Measurements from ENCODE around the gene EDN3.

Gene EDN3

GRCh38 chr20:59297686-59298085 lies 2.7 kb upstream of the EDN3 start:
- Histone ChIP-seq H3K18ac (ENCODE audit: low read length) (no peak overlapping the region), H3K79me2 (ENCODE audit: control insufficient read depth, insufficient read depth, low read length, poor library complexity) (no peaks in the 10 kb centered on the region), H4K91ac (ENCODE audit: low read depth, low read length) (no peak overlapping the region), H2BK5ac (ENCODE audit: low read depth, low read length, poor library complexity) (no peak overlapping the region), H3K36me3 (ENCODE audit: control insufficient read depth in 1 of 2, insufficient read depth in 2 of 2, low read length in 2 of 2) (no peaks in the 10 kb centered on the region), H4K8ac (ENCODE audit: low read depth, low read length) (no peak overlapping the region), H3K4ac (ENCODE audit: low read depth, low read length) (no peak overlapping the region), H3K79me1 (ENCODE audit: low read length) (no peaks in the 10 kb centered on the region), H2BK120ac (ENCODE audit: insufficient read depth, low read length, poor library complexity) (no peak overlapping the region), H2BK12ac (ENCODE audit: low read length) (no peak overlapping the region), H3K4me1 (ENCODE audit: control insufficient read depth in 1 of 2, insufficient read depth in 2 of 2, low read length in 2 of 2) (no peaks in the 10 kb centered on the region), H3K4me3 (ENCODE audit: low read depth, low read length) (no peak overlapping the region), H3K9me3 (ENCODE audit: insufficient read depth, low read depth, low read length) (peaks cover 1% of the 10 kb centered on the region), H4K12ac (ENCODE audit: low read depth, low read length) (no peak overlapping the region), H2AFZ (ENCODE audit: insufficient read depth, low read length, poor library complexity) (no peak overlapping the region), H3K14ac (ENCODE audit: low read length) (no peak overlapping the region), H2AK5ac (ENCODE audit: low read length) (no peak overlapping the region), H3K23ac (ENCODE audit: low read length) (no peak overlapping the region), H3K4me2 (ENCODE audit: low read length) (no peak overlapping the region), H3K27me3 (ENCODE audit: insufficient read depth, low read length) (peaks cover 32% of the 10 kb centered on the region), H3K9ac (ENCODE audit: low read length) (no peak overlapping the region), H3K27ac (ENCODE audit: low read depth, low read length) (no peak overlapping the region)
- WGBS (ENCODE audit: extremely low coverage, insufficient coverage, insufficient read length), result no CpG with 5 or more reads among the region's 7 CpGs
- no peak for DNase-seq

DNA sequence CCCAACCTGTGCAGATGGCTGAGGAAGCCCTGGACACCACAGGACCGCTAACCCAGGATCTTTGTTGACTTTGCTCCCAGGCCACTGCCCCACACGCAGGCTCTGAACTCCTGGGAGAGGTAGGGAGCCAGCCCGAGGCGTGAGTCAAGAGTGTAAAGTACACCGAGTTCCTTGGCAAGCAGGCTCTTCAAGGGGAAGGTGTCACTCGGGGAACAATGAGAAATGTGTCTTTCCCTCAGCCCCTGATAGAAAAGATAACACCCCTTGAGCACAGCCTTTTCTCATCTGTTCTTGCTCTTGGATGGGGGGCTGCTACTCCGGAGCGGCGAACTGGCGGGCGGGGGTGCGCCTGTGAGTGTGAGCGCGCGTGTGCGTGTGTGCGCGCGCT lies 472 bp upstream of the EDN3 start:
- Histone ChIP-seq H3K4me1 (ENCODE audit: control insufficient read depth in 1 of 2, insufficient read depth in 2 of 2, low read length in 2 of 2) (no peaks in the 10 kb centered on the region), H2BK12ac (ENCODE audit: low read length) (no peak overlapping the region), H3K23ac (ENCODE audit: low read length) (no peak overlapping the region), H3K4me3 (ENCODE audit: low read depth, low read length) (no peak overlapping the region), H3K27me3 (ENCODE audit: insufficient read depth, low read length) (peaks cover 41% of the 10 kb centered on the region), H3K9ac (ENCODE audit: low read length) (no peak overlapping the region), H3K18ac (ENCODE audit: low read length) (no peak overlapping the region), H3K4me2 (ENCODE audit: low read length) (no peak overlapping the region), H3K79me2 (ENCODE audit: control insufficient read depth, insufficient read depth, low read length, poor library complexity) (no peaks in the 10 kb centered on the region), H3K9me3 (ENCODE audit: insufficient read depth, low read depth, low read length) (peaks cover 2% of the 10 kb centered on the region), H4K91ac (ENCODE audit: low read depth, low read length) (no peak overlapping the region), H3K4ac (ENCODE audit: low read depth, low read length) (no peak overlapping the region), H3K36me3 (ENCODE audit: control insufficient read depth in 1 of 2, insufficient read depth in 2 of 2, low read length in 2 of 2) (no peaks in the 10 kb centered on the region), H4K12ac (ENCODE audit: low read depth, low read length) (no peak overlapping the region), H4K8ac (ENCODE audit: low read depth, low read length) (no peak overlapping the region), H2BK120ac (ENCODE audit: insufficient read depth, low read length, poor library complexity) (no peak overlapping the region), H3K27ac (ENCODE audit: low read depth, low read length) (no peak overlapping the region), H3K14ac (ENCODE audit: low read length) (no peak overlapping the region), H3K79me1 (ENCODE audit: low read length) (no peaks in the 10 kb centered on the region), H2BK5ac (ENCODE audit: low read depth, low read length, poor library complexity) (no peak overlapping the region), H2AFZ (ENCODE audit: insufficient read depth, low read length, poor library complexity) (no peak overlapping the region), H2AK5ac (ENCODE audit: low read length) (no peak overlapping the region)
- DNase-seq, result no peak
- WGBS (ENCODE audit: extremely low coverage, insufficient coverage, insufficient read length), result no CpG with 5 or more reads among the region's 19 CpGs

DNA sequence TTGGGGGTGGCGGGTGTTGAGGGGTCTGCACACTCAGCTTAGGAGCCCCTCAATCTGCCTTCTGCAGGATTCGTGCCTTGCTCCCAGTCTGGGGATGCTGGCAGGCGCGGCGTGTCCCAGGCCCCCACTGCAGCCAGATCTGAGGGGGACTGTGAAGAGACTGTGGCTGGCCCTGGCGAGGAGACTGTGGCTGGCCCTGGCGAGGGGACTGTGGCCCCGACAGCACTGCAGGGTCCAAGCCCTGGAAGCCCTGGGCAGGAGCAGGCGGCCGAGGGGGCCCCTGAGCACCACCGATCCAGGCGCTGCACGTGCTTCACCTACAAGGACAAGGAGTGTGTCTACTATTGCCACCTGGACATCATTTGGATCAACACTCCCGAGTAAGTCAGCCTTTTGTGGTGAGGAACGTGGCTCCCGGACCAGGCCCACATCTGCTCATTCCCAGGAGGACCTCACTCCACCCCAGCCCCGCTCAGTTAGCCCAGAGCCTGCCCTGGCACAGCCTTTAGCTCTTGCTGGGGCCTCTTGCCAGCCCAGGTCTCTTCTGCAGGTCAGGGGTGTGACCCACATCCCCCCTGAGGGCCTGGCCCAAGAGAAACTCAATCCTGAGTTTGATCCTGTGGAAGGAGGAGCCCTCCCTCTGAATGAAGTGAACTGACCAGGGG lies 1.1 kb downstream of the EDN3 start:
- Histone ChIP-seq H3K4me1 (ENCODE audit: control insufficient read depth in 1 of 2, insufficient read depth in 2 of 2, low read length in 2 of 2) (no peaks in the 10 kb centered on the region), H3K23ac (ENCODE audit: low read length) (no peak overlapping the region), H3K27ac (ENCODE audit: low read depth, low read length) (no peak overlapping the region), H2BK12ac (ENCODE audit: low read length) (no peak overlapping the region), H3K9ac (ENCODE audit: low read length) (no peak overlapping the region), H2BK120ac (ENCODE audit: insufficient read depth, low read length, poor library complexity) (no peak overlapping the region), H3K79me2 (ENCODE audit: control insufficient read depth, insufficient read depth, low read length, poor library complexity) (no peaks in the 10 kb centered on the region), H3K4me3 (ENCODE audit: low read depth, low read length) (no peak overlapping the region), H3K9me3 (ENCODE audit: insufficient read depth, low read depth, low read length) (peaks cover 2% of the 10 kb centered on the region), H4K12ac (ENCODE audit: low read depth, low read length) (no peak overlapping the region), H3K79me1 (ENCODE audit: low read length) (no peaks in the 10 kb centered on the region), H3K36me3 (ENCODE audit: control insufficient read depth in 1 of 2, insufficient read depth in 2 of 2, low read length in 2 of 2) (no peaks in the 10 kb centered on the region), H3K18ac (ENCODE audit: low read length) (no peak overlapping the region), H3K4ac (ENCODE audit: low read depth, low read length) (no peak overlapping the region), H3K4me2 (ENCODE audit: low read length) (no peak overlapping the region), H4K8ac (ENCODE audit: low read depth, low read length) (no peak overlapping the region), H4K91ac (ENCODE audit: low read depth, low read length) (no peak overlapping the region), H3K27me3 (ENCODE audit: insufficient read depth, low read length) (peaks cover 44% of the 10 kb centered on the region), H2AFZ (ENCODE audit: insufficient read depth, low read length, poor library complexity) (no peak overlapping the region), H2AK5ac (ENCODE audit: low read length) (no peak overlapping the region), H3K14ac (ENCODE audit: low read length) (no peak overlapping the region), H2BK5ac (ENCODE audit: low read depth, low read length, poor library complexity) (no peak overlapping the region)
- WGBS (ENCODE audit: extremely low coverage, insufficient coverage, insufficient read length), result no CpG with 5 or more reads among the region's 17 CpGs
- no peak for DNase-seq

DNA sequence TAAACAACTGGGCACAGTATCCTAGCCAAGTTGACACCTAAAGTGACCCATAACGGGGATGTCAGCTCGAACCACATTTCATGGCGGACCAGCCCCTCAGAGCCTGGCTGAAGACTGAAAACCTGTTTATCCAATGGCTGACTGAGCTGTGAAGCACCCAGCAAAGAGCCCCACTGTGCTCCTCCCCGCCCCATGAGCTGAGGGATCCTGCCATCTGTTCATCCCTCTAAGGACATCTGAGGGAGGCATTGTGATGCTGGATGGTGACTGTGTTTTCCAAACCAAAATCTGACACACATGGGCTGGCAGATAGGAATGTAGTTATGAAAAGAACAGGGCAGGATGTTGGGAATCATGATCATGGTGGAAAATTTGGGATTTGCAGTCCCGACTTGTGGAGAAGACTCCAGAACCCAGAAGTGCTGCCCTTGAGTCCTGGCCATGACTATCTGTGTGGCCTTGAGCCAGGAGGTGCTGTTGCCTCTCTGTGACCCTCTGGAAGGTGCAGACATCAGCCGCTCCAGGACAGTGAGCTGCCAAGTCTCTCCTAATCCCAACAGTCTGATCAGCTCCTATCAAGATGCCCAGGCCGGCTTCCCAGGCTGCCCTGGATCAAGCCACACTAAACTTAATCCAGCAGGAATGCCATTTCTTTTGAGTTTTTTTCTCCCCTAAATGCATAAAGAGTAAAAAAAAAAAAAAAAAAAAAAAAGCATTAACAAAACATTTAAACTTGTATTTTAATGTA lies 5.7 kb downstream of the EDN3 start:
- Histone ChIP-seq H3K4ac (ENCODE audit: low read depth, low read length) (no peak overlapping the region), H2BK5ac (ENCODE audit: low read depth, low read length, poor library complexity) (no peak overlapping the region), H3K9me3 (ENCODE audit: insufficient read depth, low read depth, low read length) (peaks cover 2% of the 10 kb centered on the region), H2AFZ (ENCODE audit: insufficient read depth, low read length, poor library complexity) (no peak overlapping the region), H3K4me2 (ENCODE audit: low read length) (no peak overlapping the region), H3K27ac (ENCODE audit: low read depth, low read length) (no peak overlapping the region), H3K4me3 (ENCODE audit: low read depth, low read length) (no peak overlapping the region), H4K91ac (ENCODE audit: low read depth, low read length) (no peak overlapping the region), H2BK12ac (ENCODE audit: low read length) (no peak overlapping the region), H3K9ac (ENCODE audit: low read length) (no peak overlapping the region), H3K18ac (ENCODE audit: low read length) (no peak overlapping the region), H3K79me1 (ENCODE audit: low read length) (no peaks in the 10 kb centered on the region), H4K8ac (ENCODE audit: low read depth, low read length) (no peak overlapping the region), H2AK5ac (ENCODE audit: low read length) (no peak overlapping the region), H3K36me3 (ENCODE audit: control insufficient read depth in 1 of 2, insufficient read depth in 2 of 2, low read length in 2 of 2) (no peaks in the 10 kb centered on the region), H3K23ac (ENCODE audit: low read length) (no peak overlapping the region), H3K79me2 (ENCODE audit: control insufficient read depth, insufficient read depth, low read length, poor library complexity) (no peaks in the 10 kb centered on the region), H3K14ac (ENCODE audit: low read length) (no peak overlapping the region), H3K27me3 (ENCODE audit: insufficient read depth, low read length) (peaks cover 24% of the 10 kb centered on the region), H3K4me1 (ENCODE audit: control insufficient read depth in 1 of 2, insufficient read depth in 2 of 2, low read length in 2 of 2) (peaks cover 0 to 5% of the 10 kb centered on the region in 2 experiments), H2BK120ac (ENCODE audit: insufficient read depth, low read length, poor library complexity) (no peak overlapping the region), H4K12ac (ENCODE audit: low read depth, low read length) (no peak overlapping the region)
- WGBS (ENCODE audit: extremely low coverage, insufficient coverage, insufficient read length), result no CpG with 5 or more reads among the region's 7 CpGs
- DNase-seq, result no peak
